ENCODE measurements around the gene MLXIPL. TPM values are rescaled to one million over a fixed set of nuclear protein-coding genes. Genes with fewer than 3 reads are reported as not detected.
"Not testable (repeated sequence)": the region's sequence is repeated elsewhere in the genome, so short reads cannot be mapped to it uniquely, and the experiment has no call there.

MLXIPL gene
- total RNA-seq, 2 experiments from 2014 or later, result not detected

GRCh38 chr7:73621168-73622063, 2.9 kb downstream of the MLXIPL start:
- CTCF ChIA-PET (ENCODE audit: unreplicated experiment), result interaction anchor here (0.6 kb wide), 1 partner anchor 19 kb away, joined by 8 read pairs; no protein-coding TSS in a partner anchor
- POLR2A ChIA-PET, result interaction anchor here (0.6 to 0.7 kb wide), 2 partner anchors 9 to 431 kb away, joined by 3 to 6 read pairs; no protein-coding TSS in a partner anchor
- Histone ChIP-seq H3K9me3 (ENCODE audit: low read length) (no peaks in the 10 kb centered on the region), H3K79me2 (ENCODE audit: insufficient read depth, low read depth, low read length) (no peaks in the 10 kb centered on the region), H3K9me2 (ENCODE audit: insufficient read depth, low read length) (no peaks in the 10 kb centered on the region), H3K27ac (ENCODE audit: low read depth, low read length, poor library complexity, severe bottlenecking) (no peak overlapping the region), H3K4me3 (ENCODE audit: low read depth, low read length, poor library complexity, severe bottlenecking) (no peak overlapping the region), H3K36me3 (ENCODE audit: insufficient read depth, low read length) (no peaks in the 10 kb centered on the region), H4K20me1 (ENCODE audit: insufficient read depth, low read length) (no peaks in the 10 kb centered on the region), H3K4me2 (ENCODE audit: low read length) (no peak overlapping the region), H3K4me1 (ENCODE audit: insufficient read depth, low read length, poor library complexity, severe bottlenecking) (no peaks in the 10 kb centered on the region), H2AFZ (ENCODE audit: low read length) (no peak overlapping the region)
- BruUV-seq (replicated peaks), result no TSS peak
- intact Hi-C loops (cut with micrococcal nuclease; ENCODE audit: unreplicated experiment), result no loop called here
- no peak for DNase-seq (ENCODE audit: low spot score)
- no peak for TF ChIP-seq EZH2phosphoT487 (IDR thresholded peaks at IDR 0.05; ENCODE audit: borderline replicate concordance, low read depth, low read length)
- no peak for TF ChIP-seq CTCF (conservative IDR thresholded peaks at IDR 0.05; ENCODE audit: low read length)

GRCh38 chr7:73619394-73619793, 4.9 kb downstream of the MLXIPL start:
- H3K27ac ChIP-seq (ENCODE audit: low read depth, low read length, poor library complexity, severe bottlenecking); H3K36me3 ChIP-seq (ENCODE audit: insufficient read depth, low read length); H3K9me2 ChIP-seq (ENCODE audit: insufficient read depth, low read length); H3K4me3 ChIP-seq (ENCODE audit: low read depth, low read length, poor library complexity, severe bottlenecking); H2AFZ ChIP-seq (ENCODE audit: low read length); BruUV-seq (replicated peaks); H3K4me2 ChIP-seq (ENCODE audit: low read length); H4K20me1 ChIP-seq (ENCODE audit: insufficient read depth, low read length); DNase-seq (ENCODE audit: low spot score); H3K4me1 ChIP-seq (ENCODE audit: insufficient read depth, low read length, poor library complexity, severe bottlenecking); intact Hi-C loops (cut with micrococcal nuclease; ENCODE audit: unreplicated experiment); H3K79me2 ChIP-seq (ENCODE audit: insufficient read depth, low read depth, low read length); H3K9me3 ChIP-seq (ENCODE audit: low read length): not testable (repeated sequence)
- ChIA-PET CTCF (ENCODE audit: unreplicated experiment) (interaction anchor here (0.6 kb wide), 1 partner anchor 18 kb away, joined by 3 read pairs; no protein-coding TSS in a partner anchor), POLR2A (interaction anchor here (0.7 kb wide), 2 partner anchors 20 to 109 kb away, joined by 3 read pairs; no protein-coding TSS in a partner anchor)

- no peaks in the 10 kb centered on the region for H3K79me2 ChIP-seq (ENCODE audit: insufficient read depth, low read depth, low read length)
- H3K36me3 ChIP-seq (ENCODE audit: insufficient read depth, low read length), result no peaks in the 10 kb centered on the region
- no peaks in the 10 kb centered on the region for H4K20me1 ChIP-seq (ENCODE audit: insufficient read depth, low read length)
- no peaks in the 10 kb centered on the region for H3K9me3 ChIP-seq (ENCODE audit: low read length)
- no peak for TF ChIP-seq EZH2phosphoT487 (IDR thresholded peaks at IDR 0.05; ENCODE audit: borderline replicate concordance, low read depth, low read length)
- TF ChIP-seq CTCF (conservative IDR thresholded peaks at IDR 0.05; ENCODE audit: low read length), result no peak
- no peak for DNase-seq (ENCODE audit: low spot score)
- intact Hi-C loops (cut with micrococcal nuclease; ENCODE audit: unreplicated experiment), result no loop called here
- ChIA-PET POLR2A (no interaction called here), CTCF (ENCODE audit: unreplicated experiment) (no interaction called here)
- no peak overlapping the region for H3K27ac ChIP-seq (ENCODE audit: low read depth, low read length, poor library complexity, severe bottlenecking)
- no peak overlapping the region for H3K4me3 ChIP-seq (ENCODE audit: low read depth, low read length, poor library complexity, severe bottlenecking)
- no peak overlapping the region for H2AFZ ChIP-seq (ENCODE audit: low read length)
- no TSS peak for BruUV-seq (replicated peaks)
- H3K9me2 ChIP-seq (ENCODE audit: insufficient read depth, low read length), result no peaks in the 10 kb centered on the region
- no peaks in the 10 kb centered on the region for H3K4me1 ChIP-seq (ENCODE audit: insufficient read depth, low read length, poor library complexity, severe bottlenecking)
- H3K4me2 ChIP-seq (ENCODE audit: low read length), result no peak overlapping the region
These were observed 5.8 kb downstream of the MLXIPL start for GRCh38 chr7:73618538-73618937.

- POLR2A ChIA-PET; CTCF ChIA-PET (ENCODE audit: unreplicated experiment): not testable (repeated sequence)
These were observed 6.8 kb downstream of the MLXIPL start for GRCh38 chr7:73617520-73617919.

More at GRCh38 chr7:73617520-73617919, 6.8 kb downstream of the MLXIPL start:
- H3K4me2 ChIP-seq (ENCODE audit: low read length); H2AFZ ChIP-seq (ENCODE audit: low read length); DNase-seq (ENCODE audit: low spot score); H3K4me3 ChIP-seq (ENCODE audit: low read depth, low read length, poor library complexity, severe bottlenecking); H4K20me1 ChIP-seq (ENCODE audit: insufficient read depth, low read length); H3K4me1 ChIP-seq (ENCODE audit: insufficient read depth, low read length, poor library complexity, severe bottlenecking); intact Hi-C loops (cut with micrococcal nuclease; ENCODE audit: unreplicated experiment); H3K9me2 ChIP-seq (ENCODE audit: insufficient read depth, low read length); BruUV-seq (replicated peaks); H3K27ac ChIP-seq (ENCODE audit: low read depth, low read length, poor library complexity, severe bottlenecking); H3K9me3 ChIP-seq (ENCODE audit: low read length); H3K79me2 ChIP-seq (ENCODE audit: insufficient read depth, low read depth, low read length); H3K36me3 ChIP-seq (ENCODE audit: insufficient read depth, low read length): not testable (repeated sequence)
